HG02884 (cell line): Measurements from ENCODE around the gene HK2.
A peak's percentile ranks its signal among the peaks of the same experiment; 100 is the strongest.
"Not testable (repeated sequence)": the region's sequence is repeated elsewhere in the genome, so short reads cannot be mapped to it uniquely, and the experiment has no call there.

ENCODE experiments used
- ATAC-seq: cut with Tn5 transposase; IDR thresholded peaks from one replicate; pipeline ENCODE4 v1.9.1; 2021; ENCODE audit warnings: mild to moderate bottlenecking, moderate library complexity; ENCODE audit not compliant: unreplicated experiment

The HK2 gene

DNA sequence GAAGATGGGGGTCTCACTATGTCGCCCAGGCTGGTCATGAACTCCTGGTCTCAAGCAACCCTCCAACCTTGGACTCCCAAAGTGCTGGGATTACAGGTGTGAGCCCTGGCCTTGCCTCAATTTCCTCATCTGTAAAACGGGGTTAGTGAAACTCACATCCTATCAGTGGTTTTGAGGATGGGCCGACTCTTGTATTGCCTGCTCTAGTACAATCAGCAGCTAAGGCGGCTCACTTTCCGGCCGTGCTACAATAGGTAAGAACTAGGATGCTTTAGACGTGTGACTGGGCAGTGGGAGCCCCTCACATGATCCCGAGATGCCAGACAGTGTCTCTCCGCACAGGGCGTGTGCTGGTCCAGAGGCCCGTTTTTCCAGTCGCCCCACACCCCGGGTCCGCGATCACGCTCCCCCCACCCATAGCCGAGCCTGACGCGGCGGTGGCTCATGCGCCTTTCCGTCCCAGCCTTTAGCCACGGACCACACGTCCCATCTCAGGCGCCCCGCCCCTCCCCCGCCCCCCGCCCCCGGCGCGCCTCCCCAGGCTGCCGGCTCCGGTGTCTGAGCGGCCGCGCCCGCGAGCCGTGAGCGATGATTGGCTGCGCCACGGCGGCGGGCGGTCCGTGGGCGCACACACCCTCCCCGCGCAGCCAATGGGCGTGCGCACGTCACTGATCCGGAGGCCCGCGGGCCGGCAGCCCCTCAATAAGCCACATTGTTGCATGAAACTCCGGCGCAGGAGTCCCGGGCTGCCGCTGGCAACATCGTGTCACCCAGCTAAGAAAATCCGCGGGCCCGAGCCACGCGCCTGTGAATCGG is at the start of gene HK2:
Gene HK2, plus strand, starts transcription at position 710 of the 816 bp plus-strand sequence. CDS start 454 bp downstream, outside the sequence.
- peak; percentile 68 for ATAC-seq

DNA sequence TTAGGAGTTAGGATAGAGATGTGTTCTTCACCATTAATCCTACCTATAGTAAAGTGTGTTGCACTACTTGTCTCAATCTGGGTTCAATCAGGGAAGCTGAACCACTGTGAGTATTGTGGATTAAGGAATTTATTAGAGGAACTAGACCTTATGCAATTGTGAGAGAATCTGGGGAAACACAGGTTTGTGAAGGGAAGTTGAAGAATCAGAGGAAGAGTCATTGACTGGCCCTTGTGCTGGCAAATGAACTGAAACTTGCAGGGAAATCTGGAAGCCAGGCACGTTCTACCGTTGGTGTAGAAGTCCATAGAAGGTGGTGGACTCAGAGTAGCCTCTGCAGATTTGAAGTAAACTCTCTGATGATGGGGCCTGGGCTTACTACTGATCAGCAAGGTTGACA is 44.7 kb upstream of the HK2 start:
- no peak for ATAC-seq

DNA sequence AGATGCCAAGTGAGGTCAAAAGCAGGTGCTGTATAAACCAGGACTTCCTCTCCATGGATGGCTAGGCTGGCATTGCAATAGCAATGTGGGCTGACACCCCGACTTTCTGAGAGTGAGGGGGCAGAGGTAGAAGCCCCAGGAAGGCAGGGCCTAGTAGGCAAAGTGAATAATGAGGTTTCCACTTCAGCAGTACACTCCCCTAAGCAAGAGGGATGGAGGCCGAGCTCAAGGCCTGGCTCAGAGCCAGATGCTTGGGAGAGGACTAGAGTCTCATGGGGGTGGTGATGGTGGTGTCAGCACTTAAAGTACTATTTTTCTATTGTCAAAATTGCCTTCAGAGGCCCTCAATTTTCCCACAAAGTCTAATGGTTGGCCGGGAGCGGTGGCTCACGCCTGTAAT is 41.6 kb upstream of the HK2 start:
- no peak for ATAC-seq

DNA sequence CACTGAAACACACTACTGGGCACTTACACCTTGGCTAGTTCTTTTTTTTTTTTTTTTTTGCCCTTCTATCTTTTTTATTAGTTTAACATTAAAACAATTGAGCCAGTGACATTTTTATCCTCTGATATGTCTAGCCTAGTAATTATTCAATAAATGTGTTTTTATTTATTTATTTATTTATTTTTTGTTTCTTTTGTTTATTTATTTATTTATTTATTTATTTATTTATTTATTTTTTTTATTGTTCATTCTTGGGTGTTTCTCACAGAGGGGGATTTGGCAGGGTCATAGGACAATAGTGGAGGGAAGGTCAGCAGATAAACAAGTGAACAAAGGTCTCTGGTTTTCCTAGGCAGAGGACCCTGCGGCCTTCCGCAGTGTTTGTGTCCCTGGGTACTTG is 39.0 kb upstream of the HK2 start:
- not testable (repeated sequence) for ATAC-seq

DNA sequence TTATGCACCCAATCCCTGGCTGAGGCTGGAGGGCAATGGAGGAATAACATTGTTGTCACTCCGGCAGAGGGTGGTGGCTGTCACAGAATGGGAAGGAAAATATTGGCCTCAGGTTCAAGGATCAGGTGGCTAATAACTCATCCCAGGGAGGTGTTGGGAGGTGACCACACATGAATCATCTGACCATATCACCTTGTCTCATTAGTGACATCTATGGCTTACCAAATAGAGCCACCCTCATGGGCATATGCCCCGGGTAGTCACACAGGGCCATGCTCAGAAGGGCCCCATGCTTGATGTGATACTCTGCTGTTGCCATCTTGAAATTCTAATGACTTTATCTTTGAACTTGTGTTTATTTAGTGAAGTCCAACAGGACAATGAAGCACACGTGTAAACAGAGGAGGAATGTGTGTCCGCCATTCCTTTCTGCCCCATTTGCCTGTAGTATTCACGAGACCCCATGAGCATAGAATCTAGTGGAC is 27.5 kb upstream of the HK2 start:
- ATAC-seq: no peak

DNA sequence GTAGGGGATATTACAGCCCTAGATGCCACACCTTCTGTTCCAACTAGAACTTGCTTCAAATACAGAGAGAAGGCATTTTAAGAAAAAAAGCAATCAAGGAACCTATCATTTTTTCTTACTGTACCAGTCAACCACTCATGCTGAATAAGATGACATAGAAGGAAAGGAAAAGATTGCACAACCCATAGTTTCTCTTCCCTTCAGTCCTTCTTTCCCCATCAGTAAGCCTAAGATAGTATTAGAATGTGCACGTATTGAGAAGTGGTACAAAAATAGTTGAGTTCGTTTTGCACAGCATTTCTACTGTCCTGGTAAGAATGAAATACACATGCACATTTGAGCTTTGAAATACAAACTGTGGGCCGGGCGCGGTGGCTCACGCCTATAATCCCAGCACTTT is 27.0 kb upstream of the HK2 start:
- ATAC-seq: no peak

DNA sequence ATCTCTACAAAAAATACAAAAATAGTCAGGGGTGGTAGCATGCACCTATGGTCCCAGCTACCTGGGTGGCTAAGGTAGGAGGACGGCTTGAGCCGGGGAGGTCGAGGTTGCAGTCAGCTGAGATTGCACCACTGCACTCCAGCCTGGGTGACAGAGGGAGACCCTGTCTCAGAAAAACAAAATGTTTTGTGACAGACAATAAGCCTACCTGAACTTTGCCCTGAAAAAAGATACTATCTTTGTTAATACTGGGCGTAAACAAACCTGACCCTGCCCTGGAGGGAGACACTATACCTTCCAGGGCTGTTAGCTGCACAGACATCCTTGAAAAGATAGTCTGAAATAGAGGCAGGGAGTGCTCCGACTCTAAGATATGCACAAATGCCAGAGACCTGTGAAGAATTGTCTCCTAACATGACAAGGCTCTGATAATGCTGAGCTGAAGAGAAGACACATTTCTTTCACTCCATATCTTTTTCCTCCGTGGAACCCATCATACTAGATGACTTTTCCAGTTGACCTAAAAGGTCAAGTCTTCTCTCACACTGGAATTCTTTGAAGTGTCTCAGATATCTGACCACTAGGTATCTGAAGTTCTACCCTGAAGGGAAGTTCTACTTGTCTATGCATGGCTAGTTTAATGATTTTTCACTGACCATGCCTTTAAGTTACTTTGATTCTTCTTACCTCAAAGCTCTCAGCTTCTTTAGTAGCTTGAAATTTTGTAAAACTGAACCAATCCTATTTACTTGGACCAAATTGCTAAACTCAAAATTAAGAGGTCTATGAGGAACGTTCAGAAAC is 20.9 kb upstream of the HK2 start:
- ATAC-seq: no peak

DNA sequence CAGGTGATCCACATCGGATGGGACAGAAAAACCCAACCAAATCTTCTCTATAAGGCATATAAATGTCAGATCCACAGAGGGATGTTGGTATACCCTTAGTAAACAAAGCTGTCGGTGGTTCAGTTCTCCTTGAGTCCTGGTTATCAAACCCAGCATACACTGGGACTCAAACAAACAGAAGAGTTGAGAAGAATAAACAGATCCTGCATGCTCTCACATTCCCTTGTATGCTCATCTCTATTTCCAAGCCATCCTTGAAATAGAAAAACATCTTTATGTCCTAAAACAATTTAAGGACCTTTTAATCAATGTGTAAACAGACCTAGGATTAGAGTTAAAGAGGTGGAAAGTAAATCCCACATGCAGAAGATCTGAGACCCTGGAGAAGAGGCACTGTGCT is 19.8 kb upstream of the HK2 start:
- ATAC-seq: no peak

DNA sequence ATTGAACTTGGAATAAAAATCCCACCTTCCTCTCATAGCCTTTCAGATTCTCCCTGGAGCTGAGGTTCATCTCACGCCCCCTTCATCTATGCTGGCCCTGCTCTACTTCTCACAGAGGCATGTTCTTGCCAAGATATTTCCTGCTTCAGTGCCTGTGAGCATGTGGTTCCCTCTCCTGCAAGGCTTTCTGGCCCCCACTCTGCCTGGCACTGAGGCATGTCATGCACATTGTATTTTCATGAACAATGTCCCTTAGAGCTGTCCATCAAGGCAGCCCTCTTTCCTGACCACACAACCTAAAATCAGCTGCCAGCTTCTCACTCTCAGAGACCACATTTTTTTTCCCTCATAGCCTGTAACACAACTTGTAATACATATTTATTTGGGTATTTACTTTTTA is 18.0 kb upstream of the HK2 start:
- ATAC-seq: no peak

DNA sequence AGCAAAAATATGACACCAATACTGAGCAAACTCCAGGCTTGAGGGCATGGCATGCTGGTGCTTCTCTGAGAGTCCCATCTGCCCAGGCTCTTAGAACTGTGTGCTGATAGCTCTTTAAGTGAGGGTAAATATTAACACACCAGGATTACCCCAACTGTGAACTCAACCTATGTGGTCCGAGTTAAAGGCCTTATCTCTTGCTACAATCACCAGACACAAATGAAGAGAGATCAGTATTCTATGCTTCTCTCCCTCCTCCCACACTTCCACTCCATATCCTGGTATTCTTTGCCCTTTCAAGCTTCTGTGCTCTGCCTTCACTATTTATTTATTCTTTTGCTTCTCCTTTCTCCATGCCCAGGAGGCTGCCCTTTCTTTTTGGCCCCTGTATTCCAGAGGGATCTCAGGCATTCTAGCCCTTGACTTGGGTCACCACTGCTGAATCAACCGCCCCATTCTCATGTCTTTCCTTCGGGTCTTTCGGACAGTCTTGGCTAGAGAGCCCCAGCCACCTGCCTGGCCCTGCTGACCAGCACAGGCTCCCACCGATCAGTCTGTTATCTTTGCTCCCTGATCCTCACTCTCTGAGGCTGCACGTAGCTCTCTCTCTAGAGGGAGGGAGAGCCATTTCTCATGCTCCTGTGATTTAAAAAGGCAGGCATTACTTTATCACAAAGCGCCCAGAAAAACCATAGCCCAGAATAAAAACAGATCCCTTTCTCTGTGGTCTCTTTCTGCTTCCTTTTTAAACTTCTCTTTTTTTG is 17.2 kb upstream of the HK2 start:
- no peak for ATAC-seq

DNA sequence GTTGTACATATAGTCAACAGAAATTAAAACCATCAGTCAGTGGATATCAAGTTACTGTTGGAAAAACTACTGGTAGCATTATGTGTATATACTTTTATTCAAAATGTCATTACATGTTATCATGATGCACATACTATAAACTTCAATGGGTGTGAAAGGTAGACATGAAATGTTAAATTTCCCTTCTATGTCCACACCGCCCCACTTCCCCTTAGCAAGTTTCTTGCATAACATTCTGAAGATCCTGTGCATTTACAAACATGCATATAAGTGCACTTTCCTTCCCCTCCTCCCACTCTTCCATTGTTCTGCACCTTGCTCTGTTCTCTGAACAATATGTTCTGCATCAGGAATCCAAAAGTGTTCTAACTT is 16.6 kb upstream of the HK2 start:
- ATAC-seq: no peak

DNA sequence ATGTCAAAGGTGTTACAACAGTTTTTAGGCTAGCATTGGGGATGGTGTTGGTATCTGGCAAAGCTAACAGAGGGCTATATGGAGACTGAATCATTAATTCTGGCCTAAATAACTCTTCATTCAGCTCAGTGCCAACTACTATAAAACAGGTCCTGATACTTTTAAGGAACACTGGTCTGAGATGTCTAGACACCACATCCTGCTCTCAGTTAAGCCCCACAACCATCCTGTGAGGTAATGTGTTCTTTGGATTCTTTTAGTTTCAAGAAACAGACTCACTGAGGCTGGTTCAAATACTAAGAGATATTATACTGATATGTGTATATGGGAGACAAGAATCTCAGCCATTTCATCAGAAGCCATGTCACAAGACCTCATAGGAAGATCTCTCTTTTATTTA is 14.2 kb upstream of the HK2 start:
- no peak for ATAC-seq

DNA sequence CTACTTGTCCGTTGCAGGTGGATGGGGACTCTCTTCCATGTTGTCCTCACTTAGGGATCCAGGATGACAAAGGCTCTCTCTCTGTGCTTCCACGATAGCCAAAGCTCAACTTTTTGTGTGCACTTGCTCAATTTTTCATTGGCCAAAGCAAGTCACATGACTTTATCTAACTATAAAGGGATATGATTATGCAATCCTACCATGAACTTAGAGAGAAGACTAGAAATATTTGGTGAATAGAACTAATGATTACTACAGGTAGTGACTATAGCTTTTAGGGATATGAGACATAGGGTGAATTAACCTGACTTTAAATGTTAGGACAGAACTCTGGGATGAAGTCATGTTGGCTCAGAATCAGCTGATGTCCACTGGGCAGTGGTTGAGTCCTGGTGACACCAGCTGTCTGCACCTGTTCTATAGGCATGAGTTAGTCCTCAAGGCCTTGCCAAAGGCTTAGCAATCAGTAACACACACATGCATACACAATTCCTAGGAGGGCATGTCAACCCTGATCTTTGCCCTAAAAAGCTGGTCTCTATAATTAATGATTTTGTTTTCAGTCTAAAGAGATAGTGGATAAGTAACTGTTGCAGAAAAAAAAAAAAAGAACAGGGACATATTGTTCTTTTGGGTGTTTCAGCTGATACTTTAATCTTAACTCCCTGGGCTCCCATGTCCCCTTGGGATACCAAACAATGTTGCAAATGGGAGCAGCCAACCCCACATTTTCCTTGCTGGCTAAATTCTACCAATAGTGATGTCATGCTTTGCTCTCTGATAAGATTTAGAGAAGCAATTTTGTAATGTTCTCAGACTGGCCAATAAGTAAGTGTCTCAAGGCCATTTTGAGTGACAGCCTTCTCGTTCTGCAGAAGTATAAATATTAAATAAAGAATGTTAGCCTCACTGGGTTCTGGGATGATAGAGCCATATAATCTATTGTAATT is 12.5 kb upstream of the HK2 start:
- ATAC-seq: no peak

DNA sequence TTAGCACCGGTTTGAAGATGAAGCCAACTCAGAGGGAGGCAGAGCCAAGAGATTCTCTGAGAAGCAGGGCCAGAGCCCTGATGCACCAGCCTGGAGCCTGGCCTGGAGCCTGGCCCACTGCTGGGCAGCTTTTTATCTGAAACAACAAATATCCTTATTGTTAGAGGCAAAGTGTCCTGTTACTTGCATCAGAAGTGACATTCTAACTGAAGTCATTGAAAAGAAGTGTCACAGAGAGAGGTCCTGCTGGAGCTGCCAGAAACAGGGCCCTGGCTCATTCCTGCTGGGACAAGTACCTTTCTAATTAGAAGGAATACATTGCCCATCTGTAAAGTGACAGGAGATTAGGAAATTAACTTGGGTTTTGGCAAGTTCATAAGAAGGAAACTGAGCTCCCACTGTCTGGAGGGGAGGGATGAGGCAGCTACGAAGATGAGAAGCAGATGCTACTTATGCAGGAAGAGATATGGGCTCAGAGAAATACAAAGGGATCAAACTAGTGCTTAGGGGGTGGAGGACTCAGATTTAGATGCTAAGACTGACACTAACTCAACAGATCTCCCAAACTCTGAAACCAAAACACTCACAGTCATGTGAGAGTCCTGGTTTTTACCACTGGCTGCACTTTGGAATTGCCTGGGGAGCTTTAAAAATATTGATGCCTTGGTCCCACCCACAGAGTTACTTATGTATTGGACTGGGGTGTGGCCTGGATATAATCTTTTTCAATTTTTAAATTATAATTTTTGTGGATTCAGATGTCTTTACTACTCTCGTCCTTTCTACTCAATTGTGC is 11.0 kb upstream of the HK2 start:
- ATAC-seq: no peak

DNA sequence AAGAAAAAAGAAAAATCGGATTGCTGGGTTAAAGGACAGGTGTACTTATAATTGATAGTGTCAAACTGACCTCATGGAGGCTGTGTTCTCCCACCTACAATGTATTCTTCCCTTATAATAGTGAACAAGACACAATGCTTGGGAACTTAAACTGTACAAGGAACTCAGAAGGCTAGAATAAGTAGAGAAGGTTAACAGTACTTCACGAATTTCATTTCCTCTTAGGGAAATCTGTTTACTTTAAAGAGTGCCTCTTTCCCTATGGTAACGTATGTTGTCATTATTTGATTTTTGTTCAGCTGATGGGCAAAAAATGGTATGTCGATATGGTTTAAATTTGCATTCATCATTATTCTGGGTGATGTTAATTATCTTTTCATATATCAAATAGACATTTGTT is 9.2 kb upstream of the HK2 start:
- no peak for ATAC-seq

DNA sequence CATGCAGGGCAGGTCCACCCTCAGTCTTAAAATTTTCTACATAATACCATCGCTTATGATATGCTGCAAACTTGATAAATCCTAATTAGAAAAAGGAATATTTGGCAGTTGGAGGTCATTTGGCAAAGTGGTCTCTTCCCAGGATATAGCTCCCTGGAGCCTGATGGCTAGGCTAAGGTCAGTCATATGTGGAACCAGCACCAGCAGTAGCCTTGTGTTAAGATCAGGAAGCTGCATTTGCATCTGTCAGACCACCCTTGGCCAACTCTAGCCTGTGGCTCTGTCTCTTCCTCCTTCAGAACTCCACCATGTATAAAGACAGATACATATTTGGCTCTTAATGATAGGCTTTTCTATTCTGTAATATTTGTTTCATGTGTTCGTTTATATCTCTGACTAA is 5.4 kb upstream of the HK2 start:
- no peak for ATAC-seq

DNA sequence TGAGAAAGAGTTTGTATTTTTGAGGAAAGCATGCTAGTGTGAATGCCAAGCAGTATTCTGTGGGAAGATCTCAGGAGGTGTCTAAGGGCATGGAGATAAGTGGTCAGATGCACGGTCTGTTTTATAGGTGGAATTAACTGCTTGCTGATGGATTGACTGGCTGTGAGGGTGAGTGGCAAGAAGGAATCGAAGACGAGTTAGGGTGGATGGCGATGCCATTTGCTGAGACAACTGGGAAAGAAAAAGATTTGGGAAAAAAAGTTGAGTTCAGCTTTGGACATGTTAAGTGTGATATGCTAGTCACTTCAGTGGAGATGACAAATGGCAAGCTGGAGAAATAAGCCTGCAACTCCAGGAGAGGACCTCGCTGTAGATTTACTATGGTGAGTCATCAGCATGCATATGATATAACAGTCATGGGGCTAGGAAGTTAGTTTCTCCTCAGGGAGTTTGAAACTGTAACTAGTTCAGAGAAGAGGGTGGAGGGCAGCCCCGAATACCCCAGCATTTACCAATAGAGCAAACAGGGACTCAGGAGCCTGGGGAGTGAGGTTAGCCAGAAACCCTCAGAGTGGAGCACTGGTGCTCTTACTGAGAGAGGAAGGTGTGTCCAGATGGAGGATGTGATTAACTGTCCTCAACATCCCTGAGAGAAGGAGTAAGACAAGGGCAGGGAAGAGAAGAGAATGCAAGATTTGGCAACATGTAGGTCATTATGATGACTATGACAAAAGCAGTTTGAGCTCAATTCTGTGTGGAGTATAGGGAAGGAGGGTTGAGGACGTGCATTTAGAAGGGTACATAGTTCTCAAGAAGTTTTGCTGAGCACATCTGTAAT is 2.0 kb upstream of the HK2 start:
- ATAC-seq: no peak

DNA sequence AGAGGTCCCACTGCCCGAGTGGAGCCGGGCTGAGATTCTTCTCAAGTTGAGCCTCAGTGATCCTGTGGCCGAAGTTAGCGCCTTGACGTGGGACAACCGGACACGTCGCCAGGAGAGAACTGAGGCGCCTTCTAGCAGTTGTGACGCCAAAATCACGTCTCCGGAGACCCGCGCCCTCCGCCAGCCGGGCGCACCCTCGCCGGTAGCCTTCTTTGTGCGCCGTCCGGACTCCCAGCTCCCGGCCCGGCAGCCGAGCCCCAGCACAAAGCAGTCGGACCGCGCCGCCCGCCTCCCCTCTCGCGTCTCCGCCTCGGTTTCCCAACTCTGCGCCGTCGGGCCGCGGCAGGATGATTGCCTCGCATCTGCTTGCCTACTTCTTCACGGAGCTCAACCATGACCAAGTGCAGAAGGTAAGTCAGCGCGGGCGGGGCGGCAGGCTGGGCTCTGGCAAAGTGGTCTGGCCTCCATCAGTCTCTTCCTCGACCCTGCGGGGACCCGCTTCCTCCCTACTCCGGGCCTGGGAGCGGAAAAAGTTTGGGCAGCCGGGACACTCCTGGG is 386 bp downstream of the HK2 start:
- ATAC-seq: peak; percentile 2
